ENCODE data around the gene FCMR.

- TF ChIP-seq, protein P1, sequence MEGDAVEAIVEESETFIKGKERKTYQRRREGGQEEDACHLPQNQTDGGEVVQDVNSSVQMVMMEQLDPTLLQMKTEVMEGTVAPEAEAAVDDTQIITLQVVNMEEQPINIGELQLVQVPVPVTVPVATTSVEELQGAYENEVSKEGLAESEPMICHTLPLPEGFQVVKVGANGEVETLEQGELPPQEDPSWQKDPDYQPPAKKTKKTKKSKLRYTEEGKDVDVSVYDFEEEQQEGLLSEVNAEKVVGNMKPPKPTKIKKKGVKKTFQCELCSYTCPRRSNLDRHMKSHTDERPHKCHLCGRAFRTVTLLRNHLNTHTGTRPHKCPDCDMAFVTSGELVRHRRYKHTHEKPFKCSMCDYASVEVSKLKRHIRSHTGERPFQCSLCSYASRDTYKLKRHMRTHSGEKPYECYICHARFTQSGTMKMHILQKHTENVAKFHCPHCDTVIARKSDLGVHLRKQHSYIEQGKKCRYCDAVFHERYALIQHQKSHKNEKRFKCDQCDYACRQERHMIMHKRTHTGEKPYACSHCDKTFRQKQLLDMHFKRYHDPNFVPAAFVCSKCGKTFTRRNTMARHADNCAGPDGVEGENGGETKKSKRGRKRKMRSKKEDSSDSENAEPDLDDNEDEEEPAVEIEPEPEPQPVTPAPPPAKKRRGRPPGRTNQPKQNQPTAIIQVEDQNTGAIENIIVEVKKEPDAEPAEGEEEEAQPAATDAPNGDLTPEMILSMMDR (IDR thresholded peaks at IDR 0.05), result no peak
- no peak for TF ChIP-seq POLR2A (IDR thresholded peaks at IDR 0.05)
Measured at GRCh38 chr1:206958144-206958543, 36.4 kb upstream of the FCMR start.

All from ovary (tissue), 3 donors.